D721Med (cell line): ENCODE measurements around the gene DMBX1.

ENCODE experiments used
- DNase-seq: peaks from one replicate; pipeline ENCODE4 v3.0.0; 2011; ENCODE audit warnings: low spot score; ENCODE audit not compliant: insufficient read length
- FAIRE-seq: peaks from 2 replicates; lab custom pipeline; 2011; peaks lifted over from hg19 to GRCh38; lab: Jason Lieb, UNC
- CTCF ChIP-seq: IDR thresholded peaks from 2 replicates; pipeline ENCODE4 v1.5.1; 2012; ENCODE audit warnings: mild to moderate bottlenecking, control low read depth; ENCODE audit not compliant: insufficient read depth; ENCODE audit errors: missing control alignments

Gene DMBX1

GRCh38 chr1:46503421-46503820 lies 13.8 kb downstream of the DMBX1 start:
- no peak for TF ChIP-seq CTCF
- DNase-seq, result no peak
- no peak for FAIRE-seq

- no peak for TF ChIP-seq CTCF
- no peak for DNase-seq
- FAIRE-seq, result no peak
Observed at GRCh38 chr1:46506470-46507219, 17.0 kb downstream of the DMBX1 start.

GRCh38 chr1:46508757-46509156 lies 19.1 kb downstream of the DMBX1 start:
- FAIRE-seq, result no peak

GRCh38 chr1:46510341-46510997 lies 20.8 kb downstream of the DMBX1 start:
- no peak for TF ChIP-seq CTCF
- FAIRE-seq, result no peak
- DNase-seq, result no peak

More at GRCh38 chr1:46508757-46509156, 19.1 kb downstream of the DMBX1 start:
- TF ChIP-seq CTCF, result no peak
- no peak for DNase-seq

GRCh38 chr1:46510998-46511365 lies 21.3 kb downstream of the DMBX1 start:
- no peak for FAIRE-seq
- DNase-seq, result no peak
- TF ChIP-seq CTCF, result no peak

- no peak for DNase-seq
- no peak for TF ChIP-seq CTCF
- FAIRE-seq, result no peak
Observed at GRCh38 chr1:46512135-46512791, 22.6 kb downstream of the DMBX1 start.
